GM18507 (cell line): Measurements from ENCODE around the gene ELMOD1.
A peak's percentile ranks its signal among the peaks of the same experiment; 100 is the strongest.

Source experiments
- DNase-seq: peaks from one replicate; pipeline ENCODE4 v3.0.0; 2011; ENCODE audit warnings: low read depth; ENCODE audit not compliant: insufficient read length; ENCODE audit errors: extremely low spot score
- FAIRE-seq: peaks from 2 replicates; lab custom pipeline; 2011; peaks lifted over from hg19 to GRCh38; lab: Jason Lieb, UNC

The ELMOD1 gene

DNA sequence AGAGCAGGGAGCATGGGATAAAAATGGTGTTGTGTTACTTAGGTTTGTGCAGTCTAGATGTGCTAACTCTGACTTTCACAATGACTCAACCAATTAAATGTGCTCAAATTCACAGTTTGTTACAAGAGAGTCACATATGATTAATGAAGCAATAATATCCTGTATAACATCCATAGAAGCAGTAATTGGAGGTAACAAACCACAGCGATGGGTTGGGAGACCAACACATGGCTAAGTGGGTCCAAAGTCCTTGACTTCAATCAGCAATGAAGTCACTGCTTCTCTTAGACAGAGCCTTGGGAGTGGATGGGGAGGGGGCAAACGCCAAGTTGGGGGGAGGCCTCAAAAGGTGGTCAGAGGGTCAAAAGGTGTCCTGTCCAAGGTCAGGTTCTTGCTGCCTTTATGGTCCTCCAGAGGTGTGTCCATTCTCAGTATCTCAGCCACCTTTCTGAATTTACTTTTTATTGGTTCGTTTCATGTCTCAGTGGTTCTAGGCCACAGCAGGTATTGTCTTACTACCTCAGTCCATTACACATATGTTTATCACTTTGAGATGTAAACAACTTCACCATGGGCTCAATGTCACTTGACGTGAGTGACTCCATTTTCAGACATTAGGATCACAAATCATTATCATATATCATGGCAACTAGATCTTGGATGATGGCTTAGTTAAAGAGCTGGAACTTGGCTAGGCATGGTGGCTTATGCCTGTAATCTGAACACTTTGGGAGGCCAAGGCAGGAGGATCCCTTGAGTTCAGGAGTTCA, 88.5 kb downstream of the ELMOD1 start:
- FAIRE-seq (no peak), DNase-seq (no peak)

DNA sequence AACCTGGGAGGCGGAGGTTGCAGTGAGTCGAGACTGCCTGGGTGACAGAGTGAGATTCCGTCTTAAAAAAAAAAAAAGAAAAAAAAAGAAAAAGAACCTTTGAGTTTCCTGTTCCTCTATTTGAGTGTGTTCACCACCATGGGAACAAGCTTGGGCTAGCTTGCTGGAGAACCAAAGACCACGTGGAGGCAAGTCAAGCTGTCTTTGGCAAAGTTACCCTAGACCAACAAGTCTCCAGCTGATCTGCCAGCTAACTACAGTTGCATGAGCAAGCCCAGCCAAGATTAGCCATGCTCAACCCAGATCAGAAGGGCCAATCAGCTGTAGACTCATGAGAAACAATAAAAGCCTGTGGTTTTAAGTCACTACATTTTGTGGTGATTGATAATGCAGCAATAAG, 91.2 kb downstream of the ELMOD1 start:
- no peak for FAIRE-seq
- no peak for DNase-seq

DNA sequence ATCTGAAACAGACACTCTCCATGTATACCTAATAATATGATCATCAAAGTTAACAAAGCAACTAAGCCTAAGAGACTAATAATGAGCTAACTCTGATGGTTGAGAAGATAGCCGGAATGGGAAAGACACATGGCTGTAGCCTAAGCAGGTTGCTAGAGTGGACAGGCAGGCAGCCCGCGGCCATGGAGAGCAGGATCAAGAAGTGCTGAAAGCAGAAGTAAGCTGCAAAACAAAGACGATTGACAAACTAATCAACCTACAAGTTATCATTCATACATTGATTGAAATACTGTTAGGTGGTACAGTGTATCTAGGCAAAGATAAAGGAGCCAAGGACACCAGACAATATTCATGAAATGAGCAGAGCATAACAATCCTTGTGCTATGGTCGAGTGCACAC, 91.6 kb downstream of the ELMOD1 start:
- no peak for FAIRE-seq
- DNase-seq: no peak

DNA sequence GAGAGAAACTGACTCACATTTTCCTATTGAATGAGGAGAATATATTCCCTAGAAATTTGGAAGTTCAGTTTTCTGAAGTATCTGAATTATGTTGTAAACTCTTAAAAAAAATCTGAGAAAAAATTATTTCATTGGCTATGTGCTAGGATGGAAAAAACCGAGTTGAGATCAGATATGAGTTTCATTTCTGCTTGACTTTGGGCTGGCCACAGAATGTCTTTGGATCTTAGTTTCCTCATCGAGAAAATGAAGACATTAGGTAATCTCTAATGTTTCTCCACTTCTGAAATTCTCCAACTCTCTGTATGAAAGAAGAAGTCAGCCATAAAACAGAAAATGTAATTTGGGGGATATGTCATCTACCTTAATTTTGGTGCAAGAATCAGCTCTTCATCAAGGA, 92.1 kb downstream of the ELMOD1 start:
- DNase-seq: no peak
- no peak for FAIRE-seq

DNA sequence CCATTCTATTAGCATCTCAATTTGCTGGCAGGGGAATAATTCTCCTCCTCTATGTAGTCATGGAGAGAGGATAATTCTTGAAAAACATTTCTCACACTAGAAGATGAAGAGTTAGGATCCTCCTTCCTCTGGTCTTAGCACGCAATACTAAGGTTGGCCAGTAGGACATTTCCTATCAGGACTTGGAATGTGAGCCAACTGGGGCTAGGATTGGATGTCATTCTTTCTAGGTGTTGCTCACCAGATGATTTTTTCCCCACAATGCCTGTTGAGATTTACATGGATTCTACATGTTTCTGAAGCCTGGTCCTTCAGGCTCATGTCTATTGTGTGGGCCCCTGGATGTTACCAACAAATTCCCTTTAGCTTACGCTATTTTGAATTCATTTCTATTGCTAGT, 92.9 kb downstream of the ELMOD1 start:
- no peak for FAIRE-seq
- no peak for DNase-seq

DNA sequence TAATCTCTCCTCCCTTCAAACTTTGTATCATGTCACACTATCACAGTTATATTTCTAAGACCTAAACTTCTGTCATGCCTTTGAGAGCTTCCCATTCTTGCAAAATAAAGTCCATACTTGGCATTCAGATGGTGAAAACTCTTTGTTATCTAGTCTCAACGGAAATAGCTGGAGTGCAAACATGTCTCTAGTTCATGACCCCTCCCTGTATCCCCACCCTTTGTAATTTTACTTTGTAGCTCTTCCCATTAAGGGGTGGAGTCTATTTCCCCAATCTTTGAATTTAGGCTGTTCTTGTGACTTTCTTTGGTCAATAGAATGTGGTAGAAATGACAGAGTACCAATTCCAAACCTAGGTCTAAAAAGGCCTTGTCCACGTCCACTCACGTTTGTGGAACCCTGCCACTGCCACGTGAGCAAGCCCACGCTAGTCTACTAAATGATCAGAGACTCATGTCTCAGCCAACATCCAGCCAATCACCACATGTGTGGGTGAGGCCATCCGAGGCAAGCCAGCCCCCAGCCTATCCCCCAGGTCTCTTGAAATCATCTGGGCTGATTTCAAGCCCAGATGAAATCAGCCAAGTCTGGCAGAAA, 97.5 kb downstream of the ELMOD1 start:
- no peak for FAIRE-seq
- DNase-seq: no peak

DNA sequence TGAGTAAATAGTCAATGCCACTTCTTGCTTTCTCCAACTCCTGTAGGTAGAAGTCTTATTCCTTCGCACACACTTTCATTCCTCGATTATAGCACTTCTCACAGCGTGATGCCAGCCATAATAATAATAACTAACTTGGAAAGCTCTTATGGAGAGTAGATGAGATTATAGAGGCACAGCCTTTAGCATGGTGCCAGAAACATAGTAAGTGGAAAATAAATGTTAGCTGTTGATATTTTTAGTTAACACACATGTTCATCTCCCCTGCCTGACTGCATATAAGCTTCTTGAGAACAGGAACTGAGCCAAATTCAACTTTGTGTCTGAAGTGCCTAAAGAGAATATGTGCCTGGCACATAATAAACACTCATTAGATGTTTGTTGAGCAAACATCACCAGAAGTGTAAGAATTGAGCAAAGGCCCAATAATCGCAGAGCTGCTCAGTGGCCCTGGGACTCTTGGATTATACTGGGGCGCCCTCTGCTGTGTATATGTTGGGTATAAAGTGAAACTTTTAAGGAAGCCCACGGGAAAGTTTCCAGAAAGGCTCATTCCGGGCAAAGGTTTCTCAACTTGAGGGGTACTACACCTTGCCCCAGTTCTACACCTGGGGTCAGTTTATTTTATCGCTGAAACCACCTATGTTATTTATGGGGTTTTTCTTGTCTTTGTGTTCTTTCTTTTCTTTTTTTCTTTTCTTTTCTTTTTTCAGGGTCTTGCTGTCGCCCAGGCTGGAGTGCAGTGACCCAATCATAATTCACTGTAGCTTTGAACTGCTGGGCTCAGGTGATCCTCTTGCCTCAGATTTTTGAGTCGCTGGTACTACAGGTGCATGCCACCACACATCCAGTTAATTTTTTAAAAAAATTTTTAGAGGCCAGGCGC, 98.6 kb downstream of the ELMOD1 start:
- FAIRE-seq: peak; percentile 63
- DNase-seq: no peak

DNA sequence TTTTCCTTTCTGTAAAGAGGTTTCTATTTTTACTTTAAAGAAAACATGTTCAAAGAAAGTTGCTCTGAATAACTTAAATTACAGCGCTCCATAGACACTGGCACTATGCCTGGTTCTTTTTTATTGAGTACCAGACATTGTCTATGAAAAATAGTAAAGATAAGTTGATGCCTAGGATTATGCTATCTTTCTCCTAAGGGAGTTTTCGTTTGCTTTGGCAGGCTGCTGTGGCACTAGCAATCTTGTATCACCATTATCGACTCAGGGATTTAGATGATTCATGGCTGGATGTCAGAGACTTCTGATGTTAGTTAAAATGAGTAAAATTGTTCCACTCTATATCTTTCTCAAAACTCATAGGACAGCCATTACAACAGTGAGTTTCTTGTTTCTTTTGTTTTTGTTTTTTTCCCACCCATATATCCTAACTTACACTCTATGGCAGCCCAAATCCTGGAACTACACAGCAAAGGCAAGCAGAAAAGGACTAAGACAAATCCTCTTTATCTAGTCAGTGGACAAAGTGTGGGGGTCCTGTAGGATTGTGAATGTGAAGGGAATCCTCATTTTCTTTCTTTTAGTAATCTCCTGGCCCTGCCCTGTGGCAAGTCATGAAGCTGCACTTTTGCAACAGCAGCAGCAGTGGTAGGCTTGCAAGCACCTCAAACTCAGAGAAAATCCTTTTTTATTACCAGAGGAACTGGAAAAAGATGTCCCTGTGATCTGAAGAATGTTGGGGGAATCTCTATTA, 100.2 kb downstream of the ELMOD1 start:
- DNase-seq (no peak), FAIRE-seq (no peak)

DNA sequence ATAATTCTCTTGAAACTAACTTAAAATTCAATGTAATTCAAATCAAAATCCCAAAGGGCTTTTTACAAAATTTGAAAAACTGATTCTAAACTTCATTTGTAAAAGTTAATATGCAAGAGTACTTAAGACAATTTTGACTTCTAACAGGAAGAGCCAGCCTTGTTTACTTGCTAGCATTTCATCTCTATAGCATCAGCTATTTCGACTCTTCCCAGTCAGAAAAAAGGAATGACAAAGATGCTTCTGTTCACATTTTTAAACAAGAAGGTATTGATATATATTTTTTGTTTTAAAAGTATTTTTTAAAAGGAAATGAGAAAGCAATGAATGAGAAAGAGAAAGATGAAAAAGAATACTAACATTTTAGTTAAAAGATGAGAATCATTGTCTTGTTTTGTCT, 104.5 kb downstream of the ELMOD1 start:
- FAIRE-seq: no peak

DNA sequence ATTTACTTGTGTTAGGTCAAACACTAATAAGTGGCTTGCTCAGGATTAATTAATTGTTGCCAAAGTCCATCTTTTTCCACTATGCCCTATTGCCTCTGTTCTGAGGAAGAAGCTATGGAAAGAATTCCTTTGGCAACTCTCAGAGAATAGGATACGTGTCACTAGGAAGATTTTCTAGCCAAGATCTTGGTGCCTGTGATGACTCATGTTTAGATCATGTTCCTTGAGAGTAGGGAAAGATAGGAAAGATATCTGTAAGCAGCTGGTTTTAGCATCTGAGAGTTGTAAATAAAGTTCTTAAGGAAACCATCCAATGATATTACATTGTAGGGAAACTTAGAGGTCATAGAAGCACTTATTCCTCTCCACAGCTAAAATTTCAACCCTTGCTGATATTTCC, 105.2 kb downstream of the ELMOD1 start:
- DNase-seq: no peak

More for the DNA sequence above, 104.5 kb downstream of the ELMOD1 start:
- no peak for DNase-seq

DNA sequence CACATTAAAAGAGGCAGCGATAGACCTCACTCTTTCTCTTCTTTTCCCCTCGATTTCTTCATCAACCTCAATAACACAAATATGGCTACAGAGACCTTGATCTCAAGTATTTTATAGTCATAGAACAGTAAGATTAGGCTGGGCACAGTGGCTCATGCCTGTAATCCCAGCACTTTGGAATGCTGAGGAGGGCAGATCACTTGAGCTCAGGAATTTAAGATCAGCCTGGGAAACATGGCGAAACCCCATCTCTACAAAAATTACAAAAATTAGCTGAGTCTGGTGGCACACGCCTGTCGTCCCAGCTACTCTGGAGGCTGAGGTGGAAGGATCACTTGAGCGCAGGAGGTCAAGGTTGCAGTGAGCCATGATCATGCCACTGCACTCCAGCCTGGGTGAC, 106.3 kb downstream of the ELMOD1 start:
- FAIRE-seq: no peak
- no peak for DNase-seq

More for the DNA sequence above, 105.2 kb downstream of the ELMOD1 start:
- no peak for FAIRE-seq

DNA sequence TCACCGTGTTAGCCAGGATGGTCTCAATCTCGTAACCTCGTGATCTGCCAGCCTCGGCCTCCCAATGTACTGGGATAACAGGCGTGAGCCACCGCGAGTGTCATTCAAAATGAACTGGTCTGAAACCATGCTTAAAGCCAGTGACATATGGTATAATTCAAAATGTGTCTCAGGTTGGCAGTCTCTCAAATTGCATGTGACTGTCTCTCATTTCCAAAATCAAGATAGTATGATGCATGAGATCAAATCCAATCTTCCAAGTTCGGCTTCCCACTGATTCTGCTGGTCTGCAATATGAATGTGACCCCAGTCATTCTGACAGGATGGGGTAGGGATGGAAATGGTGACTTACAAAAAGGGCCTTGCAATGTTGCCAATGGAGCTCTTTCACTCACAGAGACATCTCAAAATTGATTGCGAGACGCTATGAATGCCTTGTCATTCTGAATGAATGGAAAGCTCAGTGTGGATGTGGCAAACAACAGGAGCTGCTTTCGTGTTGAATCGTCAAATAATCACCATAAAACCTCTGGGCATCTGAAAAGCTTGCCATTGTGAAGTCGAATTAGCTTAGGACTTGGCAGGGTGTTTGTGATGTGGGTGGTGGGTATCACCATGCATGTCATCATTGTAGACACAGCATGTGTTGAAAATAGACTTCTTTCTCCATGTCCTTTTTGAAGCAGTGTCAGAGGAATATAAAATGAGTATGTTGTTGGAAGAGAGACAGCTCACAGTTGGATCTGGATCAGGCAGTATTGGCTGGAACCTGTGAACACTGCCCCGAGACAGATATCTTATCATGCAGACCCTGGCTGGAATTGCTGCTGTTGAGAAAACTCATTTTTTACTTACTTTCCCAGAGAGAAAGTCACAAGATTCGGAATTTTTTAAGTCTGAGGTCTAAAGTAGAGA, 108.7 kb downstream of the ELMOD1 start:
- DNase-seq (no peak), FAIRE-seq (no peak)

DNA sequence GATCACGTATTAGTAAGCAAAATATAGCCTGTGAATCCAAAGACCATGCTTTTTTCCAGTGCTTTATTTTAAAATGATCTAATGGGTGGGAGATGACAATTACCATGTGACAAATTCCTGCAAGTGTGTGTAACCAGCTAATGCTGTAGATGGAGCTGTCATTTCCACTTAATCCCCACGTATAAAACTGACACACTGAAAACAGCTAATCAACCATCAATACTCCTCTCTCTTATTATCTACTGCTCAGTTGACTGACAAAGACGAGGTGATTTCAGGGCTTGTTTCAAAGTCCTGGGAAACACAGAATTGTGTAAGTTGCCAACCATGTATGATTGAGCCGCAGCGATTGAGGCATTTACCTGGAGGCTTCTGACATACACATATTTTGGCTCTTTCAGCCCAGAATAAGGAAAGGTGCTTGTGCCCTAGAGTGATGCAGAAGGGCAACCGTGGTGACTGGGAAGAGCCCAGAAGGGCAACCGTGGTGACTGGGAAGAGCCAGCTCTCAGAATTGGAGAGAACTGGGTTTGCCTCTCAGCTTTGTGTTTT, 111.2 kb downstream of the ELMOD1 start:
- FAIRE-seq (no peak), DNase-seq (no peak)

DNA sequence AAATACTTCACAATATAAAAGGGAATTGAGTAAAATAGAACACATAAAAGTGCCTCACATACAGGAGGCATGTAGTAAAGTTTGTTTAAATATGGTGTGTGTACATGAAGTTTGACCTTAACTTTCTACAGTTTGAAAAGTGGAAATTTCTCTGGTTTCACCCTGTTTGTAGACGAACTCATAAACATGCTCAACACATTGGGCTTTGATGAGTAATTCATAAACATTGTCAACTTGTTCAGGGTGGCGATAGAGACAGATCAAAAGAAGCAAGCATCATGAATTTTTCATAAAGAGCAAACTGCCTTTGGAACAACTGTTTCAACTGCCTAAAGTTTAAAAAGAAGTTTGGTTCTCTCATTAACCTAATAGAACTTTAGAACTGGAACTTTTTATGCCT, 111.8 kb downstream of the ELMOD1 start:
- DNase-seq (no peak), FAIRE-seq (no peak)

DNA sequence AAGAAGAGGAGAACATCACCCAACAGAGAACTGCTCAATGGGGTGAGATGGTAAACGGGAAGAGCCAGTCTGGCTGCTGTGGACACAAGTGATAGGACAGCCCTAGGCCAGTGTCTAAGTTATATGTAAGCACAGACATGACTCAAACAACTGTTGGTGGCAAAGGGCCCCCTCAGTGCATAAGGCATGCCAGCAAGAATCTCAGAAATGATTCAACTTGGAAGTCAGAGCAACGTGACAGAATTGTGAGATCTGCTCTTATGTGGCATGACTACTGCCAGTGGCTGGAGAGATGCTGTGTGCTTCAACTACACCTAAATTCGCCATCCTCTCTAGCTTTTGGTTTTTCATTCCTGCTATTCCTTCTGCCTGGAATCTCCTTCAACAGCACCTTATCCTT, 113.5 kb downstream of the ELMOD1 start:
- FAIRE-seq: no peak
- no peak for DNase-seq

DNA sequence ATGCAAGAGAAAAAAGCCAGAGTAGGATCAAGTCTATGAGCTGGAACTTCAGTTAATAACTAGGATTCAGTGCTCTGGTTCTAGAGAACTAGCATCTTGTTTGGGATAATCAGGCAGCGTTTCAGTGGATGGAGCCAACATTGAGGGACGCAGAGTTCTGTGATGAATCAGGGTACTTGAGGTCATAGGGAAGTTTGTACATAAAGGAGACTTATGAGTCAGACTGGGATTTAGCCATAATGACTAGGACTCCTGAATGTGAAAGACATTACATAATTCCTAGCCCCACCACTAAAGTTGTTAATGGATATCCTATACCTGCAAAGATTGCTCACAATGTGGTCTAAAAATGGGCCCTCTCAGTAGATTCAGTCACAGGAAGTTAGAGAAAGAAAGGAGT, 114.1 kb downstream of the ELMOD1 start:
- FAIRE-seq (no peak), DNase-seq (no peak)

DNA sequence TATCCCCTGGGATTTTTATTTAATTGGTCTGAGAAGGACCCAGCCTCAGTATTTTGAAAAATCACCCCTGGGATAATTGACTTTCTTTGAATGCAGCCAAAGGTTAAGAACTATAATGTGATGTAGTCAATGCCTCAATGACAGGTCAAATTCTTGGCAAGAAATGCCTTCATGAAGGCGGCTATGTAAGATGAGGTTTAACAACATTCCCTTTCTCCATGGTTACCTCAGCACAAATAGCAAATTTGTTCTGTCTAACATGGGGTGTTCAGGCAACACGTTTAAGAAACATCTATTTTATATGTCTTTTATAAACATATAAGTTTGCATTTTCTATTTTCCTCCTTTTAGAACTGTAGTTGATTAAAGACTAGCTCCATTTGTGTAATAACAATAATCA, 115.6 kb downstream of the ELMOD1 start:
- FAIRE-seq: no peak
- DNase-seq: no peak

DNA sequence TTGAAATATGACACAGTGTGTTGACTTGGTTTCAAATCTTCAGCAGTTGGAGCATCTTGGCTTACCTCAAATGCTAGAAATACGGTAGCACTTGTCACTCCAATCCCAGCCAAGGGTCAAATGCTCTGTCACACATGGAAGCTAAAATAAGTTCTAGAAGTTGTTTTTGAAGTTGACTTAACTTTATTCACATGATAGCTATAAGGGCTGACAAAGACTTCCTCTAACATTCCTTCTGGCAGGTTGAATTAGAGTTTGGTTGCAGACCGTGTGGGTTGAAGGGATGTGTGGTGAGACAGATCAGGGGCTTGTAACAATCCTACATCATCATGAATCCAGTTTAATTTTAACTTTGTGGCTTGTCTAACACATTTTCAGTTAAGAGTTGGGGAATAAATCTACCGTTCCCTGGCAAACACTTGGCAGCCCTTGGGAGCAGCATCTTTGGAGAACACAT, 116.3 kb downstream of the ELMOD1 start:
- DNase-seq (no peak), FAIRE-seq (no peak)
